HEK293T (cell line): Measurements from ENCODE around the gene RPP14.

Experiments
- ARNT ChIP-seq: fragments of 450-650 bp; IDR thresholded peaks from 2 replicates; pipeline ENCODE4 v1.6.1; 2017; ENCODE audit warnings: mild to moderate bottlenecking
- BHLHE40 ChIP-seq: fragments of 450-650 bp; IDR thresholded peaks from 2 replicates; pipeline ENCODE4 v1.6.1; 2016; ENCODE audit warnings: mild to moderate bottlenecking, moderate library complexity, borderline replicate concordance
- FOXA1 ChIP-seq: fragments of 450-650 bp; IDR thresholded peaks from 2 replicates; pipeline ENCODE4 v1.6.1; 2016; ENCODE audit warnings: mild to moderate bottlenecking
- FOXK2 ChIP-seq: fragments of 450-650 bp; IDR thresholded peaks from 2 replicates; pipeline ENCODE4 v1.6.1; 2016; ENCODE audit warnings: mild to moderate bottlenecking
- FOXM1 ChIP-seq: fragments of 450-650 bp; IDR thresholded peaks from 2 replicates; pipeline ENCODE4 v1.6.1; 2017; ENCODE audit warnings: mild to moderate bottlenecking, borderline replicate concordance
- HDGF ChIP-seq: fragments of 450-650 bp; IDR thresholded peaks from 2 replicates; pipeline ENCODE4 v1.6.1; 2017; ENCODE audit warnings: antibody characterized with exemption, borderline replicate concordance
- L3MBTL2 ChIP-seq: fragments of 450-650 bp; conservative IDR thresholded peaks from 2 replicates; pipeline ENCODE4 v1.6.1; 2016; ENCODE audit warnings: mild to moderate bottlenecking
- LEF1 ChIP-seq: fragments of 450-650 bp; IDR thresholded peaks from 2 replicates; pipeline ENCODE4 v1.6.1; 2017; ENCODE audit warnings: mild to moderate bottlenecking, borderline replicate concordance
- PKNOX1 ChIP-seq: fragments of 450-650 bp; IDR thresholded peaks from 2 replicates; pipeline ENCODE4 v1.6.1; 2016
- SP1 ChIP-seq: fragments of 450-650 bp; IDR thresholded peaks from 2 replicates; pipeline ENCODE4 v1.6.1; 2017
- SUZ12 ChIP-seq: fragments of 450-650 bp; IDR thresholded peaks from 2 replicates; pipeline ENCODE4 v1.6.1; 2016; ENCODE audit warnings: mild to moderate bottlenecking
- TARDBP ChIP-seq: fragments of 450-650 bp; IDR thresholded peaks from 2 replicates; pipeline ENCODE4 v1.6.1; 2016
- ZNF384 ChIP-seq: fragments of 450-650 bp; IDR thresholded peaks from 2 replicates; pipeline ENCODE4 v1.6.1; 2016

- TF ChIP-seq TARDBP (no peak), BHLHE40 (no peak), SUZ12 (no peak), L3MBTL2 (no peak), ARNT (no peak), HDGF (no peak), FOXK2 (no peak), LEF1 (no peak), FOXM1 (no peak), SP1 (no peak), PKNOX1 (no peak), FOXA1 (no peak), ZNF384 (no peak)
These were observed 14.2 kb upstream of the RPP14 start for GRCh38 chr3:58291671-58292338.
